GM12874 (cell line): Measurements from ENCODE around the gene SEMA6D.

Experiments used
- CTCF ChIP-seq: IDR thresholded peaks from 2 replicates; pipeline ENCODE4 v1.5.1; 2011; ENCODE audit warnings: low read depth, mild to moderate bottlenecking, control low read depth, low read length, moderate library complexity; ENCODE audit not compliant: insufficient read depth

SEMA6D gene

GRCh38 chr15:47705281-47705997 is 11.9 kb upstream of the SEMA6D start:
- TF ChIP-seq CTCF: no peak

GRCh38 chr15:47707391-47707790 is 9.9 kb upstream of the SEMA6D start:
- no peak for TF ChIP-seq CTCF

GRCh38 chr15:47708161-47708980 is 8.9 kb upstream of the SEMA6D start:
- no peak for TF ChIP-seq CTCF

GRCh38 chr15:47711655-47712054 is 5.7 kb upstream of the SEMA6D start:
- TF ChIP-seq CTCF: peak; percentile 35; the same call in 1 of the 2 replicates

GRCh38 chr15:47715402-47715801 is 1.9 kb upstream of the SEMA6D start:
- no peak for TF ChIP-seq CTCF

GRCh38 chr15:47715856-47716445 is 1.4 kb upstream of the SEMA6D start:
- no peak for TF ChIP-seq CTCF

- no peak for TF ChIP-seq CTCF
Observed at GRCh38 chr15:47716516-47716915, 789 bp upstream of the SEMA6D start.
